ENCODE results near the gene CAMK1D. TPM values are rescaled to one million over a fixed set of nuclear protein-coding genes. Genes with fewer than 3 reads are reported as not detected.
"Not testable (repeated sequence)": the region's sequence is repeated elsewhere in the genome, so short reads cannot be mapped to it uniquely, and the experiment has no call there.

CAMK1D gene
- total and polyA plus RNA-seq, 8 donors, result 1.4 to 26.9 (median 3.9) TPM

GRCh38 chr10:12432402-12433189 is 83.2 kb downstream of the CAMK1D start:
- TF ChIP-seq CTCF (IDR thresholded peaks at IDR 0.05) (no peak), POLR2AphosphoS5 (IDR thresholded peaks at IDR 0.05) (no peak), POLR2A (IDR thresholded peaks at IDR 0.05) (no peak), EP300 (IDR thresholded peaks at IDR 0.05) (no peak)
- no peak for DNase-seq
- no peaks in the 10 kb centered on the region for H3K36me3 ChIP-seq
- H3K27me3 ChIP-seq, result peaks cover 0 to 6% (median 0%) of the 10 kb centered on the region in 3 donors
- intact Hi-C loops (cut with DNase I; ENCODE audit: low total_unique reads), result no loop called here
- H3K9me3 ChIP-seq, result no peaks in the 10 kb centered on the region
- 81 to 91% (median 85%) methylated on average over 12 to 13 of the region's 13 CpGs for WGBS, 5 donors
- H3K4me1 ChIP-seq, result peaks cover 0 to 3% (median 0%) of the 10 kb centered on the region in 4 donors
- H3K4me3 ChIP-seq, result no peak overlapping the region
- H3K27ac ChIP-seq, result no peak overlapping the region

- intact Hi-C loops (cut with DNase I; ENCODE audit: low total_unique reads), result no loop called here
- peaks cover 0 to 3% (median 0%) of the 10 kb centered on the region in 4 donors for H3K4me1 ChIP-seq
- peaks cover 0 to 1% (median 0%) of the 10 kb centered on the region in 4 donors for H3K9me3 ChIP-seq
- no peak overlapping the region for H3K4me3 ChIP-seq
- DNase-seq, result peak in 1 of 2 donors; percentile 42
- WGBS, 5 donors, result 40 to 60% (median 53%) methylated on average over 6 of the region's 6 CpGs
- TF ChIP-seq EP300 (IDR thresholded peaks at IDR 0.05), result no peak
- no peak for TF ChIP-seq POLR2A (IDR thresholded peaks at IDR 0.05)
- no peak for TF ChIP-seq POLR2AphosphoS5 (IDR thresholded peaks at IDR 0.05)
- no peak for TF ChIP-seq CTCF (IDR thresholded peaks at IDR 0.05)
- H3K27me3 ChIP-seq, result peaks cover 0 to 6% (median 0%) of the 10 kb centered on the region in 3 donors
- H3K36me3 ChIP-seq, result no peaks in the 10 kb centered on the region
- no peak overlapping the region for H3K27ac ChIP-seq
Observed at GRCh38 chr10:12434277-12434676, 84.9 kb downstream of the CAMK1D start.

GRCh38 chr10:12434677-12435076 is 85.3 kb downstream of the CAMK1D start:
- H3K4me1 ChIP-seq; H3K9me3 ChIP-seq; H3K27ac ChIP-seq; H3K36me3 ChIP-seq; DNase-seq; H3K4me3 ChIP-seq; H3K27me3 ChIP-seq; intact Hi-C loops (cut with DNase I; ENCODE audit: low total_unique reads): not testable (repeated sequence)
- 84 to 88% (median 87%) methylated on average over 8 of the region's 8 CpGs for WGBS, 5 donors

- peaks cover 0 to 6% (median 0%) of the 10 kb centered on the region in 3 donors for H3K27me3 ChIP-seq
- no peaks in the 10 kb centered on the region for H3K36me3 ChIP-seq
- no peak overlapping the region for H3K4me3 ChIP-seq
- DNase-seq, result no peak
- peaks cover 0 to 3% (median 0%) of the 10 kb centered on the region in 4 donors for H3K4me1 ChIP-seq
- 66 to 89% (median 76%) methylated on average over 6 of the region's 6 CpGs for WGBS, 5 donors
- H3K9me3 ChIP-seq, result peaks cover 0 to 8% (median 0%) of the 10 kb centered on the region in 4 donors
- H3K27ac ChIP-seq, result no peak overlapping the region
- intact Hi-C loops (cut with DNase I; ENCODE audit: low total_unique reads), result no loop called here
- no peak for TF ChIP-seq EP300 (IDR thresholded peaks at IDR 0.05)
- no peak for TF ChIP-seq POLR2A (IDR thresholded peaks at IDR 0.05)
- no peak for TF ChIP-seq POLR2AphosphoS5 (IDR thresholded peaks at IDR 0.05)
- no peak for TF ChIP-seq CTCF (IDR thresholded peaks at IDR 0.05)
Observed at GRCh38 chr10:12435348-12435747, 86.0 kb downstream of the CAMK1D start.

Measured in stomach (tissue), 9 donors.